HFF-Myc (cell line): ENCODE results near the gene ST6GALNAC6.

Experiments
- DNase-seq: peaks from one replicate; pipeline ENCODE4 v3.0.0-alpha.2; 2011; ENCODE audit warnings: low read depth; ENCODE audit errors: extremely low read depth
- H3K4me3 ChIP-seq: replicated peaks from 2 replicates; pipeline ENCODE4 v1.5.1; 2011; ENCODE audit warnings: low read depth, mild to moderate bottlenecking, control low read depth, low read length
- CTCF ChIP-seq: IDR thresholded peaks from 2 replicates; pipeline ENCODE4 v1.5.1; 2012; ENCODE audit warnings: mild to moderate bottlenecking, low read depth, low read length, control low read depth; ENCODE audit errors: missing control alignments

The ST6GALNAC6 gene

GRCh38 chr9:127854184-127854806 lies 45.1 kb downstream of the ST6GALNAC6 start, which contains the start of gene ENG:
Gene ENG (minus strand): TSS chr9:127854658. CDS start chr9:127854355, 303 bp downstream.
- TF ChIP-seq CTCF = no peak
- peak within 1 kb of the TSS; percentile 93 for H3K4me3 ChIP-seq
- no peak for DNase-seq

- no peak for TF ChIP-seq CTCF
- no peak for DNase-seq
- H3K4me3 ChIP-seq = peak overlapping the region; percentile 93
Measured at GRCh38 chr9:127853312-127854183, 45.9 kb downstream of the ST6GALNAC6 start.

- TF ChIP-seq CTCF = no peak
Measured at GRCh38 chr9:127852829-127853228, 46.6 kb downstream of the ST6GALNAC6 start.

GRCh38 chr9:127850286-127850830 lies 49.0 kb downstream of the ST6GALNAC6 start:
- no peak for DNase-seq
- TF ChIP-seq CTCF = no peak
- no peak overlapping the region for H3K4me3 ChIP-seq

More at GRCh38 chr9:127852829-127853228, 46.6 kb downstream of the ST6GALNAC6 start:
- DNase-seq = no peak
- H3K4me3 ChIP-seq = peak overlapping the region; percentile 93

- no peak for DNase-seq
- no peak overlapping the region for H3K4me3 ChIP-seq
- TF ChIP-seq CTCF = no peak
Measured at GRCh38 chr9:127848756-127849504, 50.5 kb downstream of the ST6GALNAC6 start.
